ENCODE measurements around the gene UBQLN1.
"Not testable (repeated sequence)": the region's sequence is repeated elsewhere in the genome, so short reads cannot be mapped to it uniquely, and the experiment has no call there.

UBQLN1 gene

GRCh38 chr9:83630938-83631457 is 76.8 kb downstream of the UBQLN1 start:
- no peak for DNase-seq

- DNase-seq = no peak
Observed at GRCh38 chr9:83629433-83630104, 78.2 kb downstream of the UBQLN1 start.

- DNase-seq = no peak
Observed at GRCh38 chr9:83628540-83628939, 79.2 kb downstream of the UBQLN1 start.

DNA sequence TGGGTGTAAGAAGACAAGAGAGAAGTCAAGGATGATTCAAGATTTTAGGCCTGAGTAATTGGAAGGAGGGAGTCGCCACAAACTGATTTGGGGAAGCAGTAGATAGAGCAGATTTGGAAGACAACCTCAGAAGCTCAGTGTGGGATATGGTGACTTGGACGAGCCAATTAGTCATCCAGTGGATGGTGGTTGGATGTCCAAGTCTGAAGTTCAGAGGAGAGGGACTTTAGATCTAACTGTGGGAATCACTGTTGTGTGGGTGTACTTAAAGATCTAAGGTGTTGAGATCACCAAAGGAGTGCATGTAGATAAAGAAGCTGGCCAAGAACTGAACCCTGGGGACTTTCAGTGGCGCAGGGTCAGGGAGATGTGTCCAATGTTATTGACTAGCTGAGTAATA is 82.6 kb downstream of the UBQLN1 start:
- peak in 1 of 2 donors; percentile 12 for DNase-seq

DNA sequence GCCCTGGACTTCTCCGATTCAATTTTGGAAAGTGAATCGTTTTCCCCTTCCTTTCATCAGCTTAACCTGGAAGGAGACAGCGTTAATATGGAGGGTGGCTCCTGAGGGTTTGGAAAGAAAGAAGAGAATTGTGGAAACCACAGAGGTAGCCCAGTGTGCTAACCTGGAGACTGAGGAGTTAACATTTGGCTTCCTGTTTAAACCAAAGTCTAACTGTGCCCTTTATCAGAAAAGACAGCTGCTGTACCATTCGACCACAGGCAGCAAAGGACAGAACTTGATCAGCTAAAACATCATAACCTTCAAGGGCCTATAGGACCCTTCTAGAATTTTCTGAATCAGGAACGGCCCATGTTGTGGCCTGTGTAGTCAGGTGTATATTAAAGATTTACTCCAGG is 84.1 kb downstream of the UBQLN1 start:
- peak in 1 of 2 donors; percentile 6 for DNase-seq

- DNase-seq = peak; percentile 23 to 79
Observed at GRCh38 chr9:83622939-83623678, 84.6 kb downstream of the UBQLN1 start, which contains the start of gene IDNK. IDNK (plus strand) TSS chr9:83623143; CDS start chr9:83623172, 29 bp downstream.

DNA sequence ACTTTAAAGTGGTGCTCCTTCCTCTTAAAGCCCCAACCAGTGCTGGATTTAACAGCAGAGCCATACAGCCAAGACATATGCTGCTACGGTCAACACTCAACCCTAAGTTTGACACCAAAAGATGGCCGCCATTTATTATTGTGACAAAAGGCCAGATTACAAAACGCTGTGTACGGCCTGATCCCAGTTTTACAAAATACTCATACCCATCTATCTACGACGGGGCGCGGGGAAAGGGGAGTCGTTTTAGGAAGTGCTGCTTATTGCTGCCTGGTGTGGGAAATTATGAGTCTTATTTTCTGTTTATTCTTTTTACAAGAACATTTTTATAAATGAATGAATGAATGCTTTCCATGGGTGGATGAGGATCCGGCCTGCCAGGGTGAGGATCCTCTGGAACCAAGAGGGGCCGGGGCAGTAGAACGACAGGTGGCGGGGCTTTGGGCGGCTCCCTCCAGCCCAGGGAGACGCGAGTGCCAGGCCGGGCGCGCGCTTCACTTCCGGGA is 85.3 kb downstream of the UBQLN1 start:
- no peak for DNase-seq

- peak in 1 of 2 donors; percentile 25 for DNase-seq
Observed at GRCh38 chr9:83620841-83621636, 86.7 kb downstream of the UBQLN1 start.

DNA sequence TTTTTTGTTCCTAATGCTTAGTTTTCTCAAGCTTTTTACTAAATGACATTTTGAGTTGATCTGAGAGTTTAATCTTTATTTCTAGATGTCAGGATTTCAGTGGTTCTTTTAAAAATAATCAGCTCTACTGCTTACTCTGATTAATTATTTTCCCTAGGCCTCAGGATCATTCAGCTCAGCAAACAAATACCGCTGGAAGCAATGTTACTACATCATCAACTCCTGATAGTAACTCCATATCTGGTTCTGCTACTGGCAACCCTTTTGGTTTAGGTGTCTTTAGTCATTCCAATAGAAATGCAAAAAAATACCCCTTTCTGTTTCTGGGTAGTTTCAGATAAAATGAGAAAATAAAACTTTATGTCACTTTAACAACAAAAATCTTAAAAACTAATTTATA is 90.5 kb downstream of the UBQLN1 start:
- no peak for DNase-seq

DNA sequence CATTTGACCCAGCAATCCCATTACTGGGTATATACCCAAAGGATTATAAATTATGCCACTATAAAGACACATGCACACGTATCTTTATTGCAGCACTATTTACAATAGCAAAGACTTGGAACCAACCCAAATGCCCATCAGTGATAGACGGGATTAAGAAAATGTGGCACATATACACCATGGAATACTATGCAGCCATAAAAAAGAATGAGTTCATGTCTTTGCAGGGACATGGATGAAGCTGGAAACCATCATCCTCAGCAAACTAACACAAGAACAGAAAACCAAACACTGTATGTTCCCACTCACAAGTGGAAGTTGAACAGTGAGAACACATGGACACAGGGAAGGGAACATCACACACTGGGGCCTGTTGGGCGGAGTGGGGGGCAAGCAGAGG is 94.5 kb downstream of the UBQLN1 start:
- DNase-seq = not testable (repeated sequence)
